CD14-positive monocyte (primary cell): Measurements from ENCODE around the gene C19orf25. TPM values are rescaled to one million over a fixed set of nuclear protein-coding genes. Genes with fewer than 3 reads are reported as not detected.
A peak's percentile ranks its signal among the peaks of the same experiment; 100 is the strongest.

Source experiments
- DNase-seq, 3 donors: peaks; one replicate each; pipeline ENCODE4 v3.0.0-alpha.2; 2011 to 2022
- H2AFZ ChIP-seq: 2 replicates; pipeline ENCODE4 v1.6.0; 2012; ENCODE audit warnings: mild to moderate bottlenecking, low read depth, low read length, inconsistent platforms; ENCODE audit not compliant: insufficient read depth, poor library complexity, severe bottlenecking
- H3K27ac ChIP-seq, 2 donors: 1 replicate in 1 of 2; 2 replicates in 1 of 2; pipeline ENCODE4 v1.5.1; 2012 to 2013; ENCODE audit warnings: low read length in 2 of 2, control low read depth in 1 of 2, inconsistent platforms in 1 of 2, low read depth in 1 of 2, mild to moderate bottlenecking in 1 of 2
- H3K27me3 ChIP-seq, 2 donors: one replicate each; pipeline versions ENCODE4 v1.6.0 to v1.6.1; 2011 to 2013; ENCODE audit warnings: low read length in 2 of 2; ENCODE audit not compliant: control insufficient read depth in 2 of 2, insufficient read depth in 2 of 2
- H3K36me3 ChIP-seq, 2 donors: replicated peaks in 1 of 2; 1 replicate in 1 of 2; 2 replicates in 1 of 2; pipeline versions ENCODE4 v1.5.1 to v1.6.1; 2012 to 2013; ENCODE audit warnings: low read length in 2 of 2, control low read depth in 1 of 2, inconsistent platforms in 1 of 2, mild to moderate bottlenecking in 1 of 2; ENCODE audit not compliant: insufficient read depth in 2 of 2, control insufficient read depth in 1 of 2
- H3K4me1 ChIP-seq, 2 donors: 1 replicate in 1 of 2; 2 replicates in 1 of 2; pipeline versions ENCODE4 v1.5.1 to v1.6.1; 2012 to 2013; ENCODE audit warnings: low read length in 2 of 2, control low read depth in 1 of 2, inconsistent platforms in 1 of 2, mild to moderate bottlenecking in 1 of 2, moderate library complexity in 1 of 2; ENCODE audit not compliant: insufficient read depth in 2 of 2, control insufficient read depth in 1 of 2
- H3K4me2 ChIP-seq: replicated peaks from 2 replicates; pipeline ENCODE3; 2012; ENCODE audit warnings: low read length, moderate library complexity, mild to moderate bottlenecking; ENCODE audit not compliant: poor library complexity, severe bottlenecking; ENCODE audit errors: extremely low read depth
- H3K4me3 ChIP-seq, 3 experiments: fragments of 200-600 bp in 1 of 3; sonication (generic) in 1 of 3; replicated peaks in 1 of 3; 1 replicate in 2 of 3; 2 replicates in 1 of 3; pipeline ENCODE4 v1.5.1; 2011 to 2013; ENCODE audit warnings: low read length in 3 of 3, mild to moderate bottlenecking in 3 of 3, control low read depth in 2 of 3, low read depth in 2 of 3, inconsistent platforms in 1 of 3, moderate library complexity in 1 of 3
- H3K79me2 ChIP-seq: 2 replicates; pipeline ENCODE4 v1.6.0; 2012; ENCODE audit warnings: mild to moderate bottlenecking, control low read depth, inconsistent platforms, low read length, moderate library complexity; ENCODE audit not compliant: insufficient read depth
- H3K9ac ChIP-seq: 2 replicates; pipeline ENCODE4 v1.6.0; 2017; ENCODE audit warnings: low read length, mild to moderate bottlenecking; ENCODE audit not compliant: insufficient read depth, poor library complexity, severe bottlenecking
- H3K9me3 ChIP-seq, 2 donors: replicated peaks in 1 of 2; 1 replicate in 1 of 2; 2 replicates in 1 of 2; pipeline versions ENCODE4 v1.5.1 to v1.6.1; 2012 to 2013; ENCODE audit warnings: low read length in 2 of 2, control low read depth in 1 of 2; ENCODE audit not compliant: control insufficient read depth in 1 of 2, insufficient read depth in 1 of 2
- H4K20me1 ChIP-seq: 2 replicates; pipeline ENCODE4 v1.6.0; 2012; ENCODE audit warnings: mild to moderate bottlenecking, low read length, control low read depth, moderate library complexity; ENCODE audit not compliant: insufficient read depth
- H3K27ac Mint-ChIP-seq, 7 donors: one replicate each; pipeline ENCODE4 v1.8.0; 2020; ENCODE audit warnings: mild to moderate bottlenecking in 7 of 7, mixed read lengths in 7 of 7, moderate library complexity in 6 of 7, inconsistent platforms in 2 of 7
- H3K27me3 Mint-ChIP-seq, 3 donors: one replicate each; pipeline ENCODE4 v1.8.0; 2021 to 2022; ENCODE audit warnings: low read depth in 3 of 3, mild to moderate bottlenecking in 3 of 3, mixed read lengths in 3 of 3, moderate library complexity in 3 of 3, inconsistent platforms in 1 of 3
- H3K36me3 Mint-ChIP-seq, 2 donors: one replicate each; pipeline ENCODE4 v1.8.0; 2020; ENCODE audit warnings: mixed read lengths in 2 of 2, inconsistent platforms in 1 of 2, mild to moderate bottlenecking in 1 of 2
- H3K4me1 Mint-ChIP-seq: one replicate; pipeline ENCODE4 v1.8.0; 2020; ENCODE audit warnings: mild to moderate bottlenecking, mixed read lengths
- H3K4me3 Mint-ChIP-seq, 2 donors: one replicate each; pipeline ENCODE4 v1.8.0; 2020; ENCODE audit warnings: mild to moderate bottlenecking in 2 of 2, mixed read lengths in 2 of 2, moderate library complexity in 1 of 2
- H3K9me3 Mint-ChIP-seq, 7 donors: one replicate each; pipeline ENCODE4 v1.8.0; 2020 to 2022; ENCODE audit warnings: mixed read lengths in 7 of 7, mild to moderate bottlenecking in 6 of 7, moderate library complexity in 6 of 7, inconsistent platforms in 2 of 7
- CTCF ChIP-seq: fragments of 200-600 bp; IDR thresholded peaks from one replicate; pipeline ENCODE4 v1.8.0; 2022; ENCODE audit warnings: antibody characterized with exemption, mild to moderate bottlenecking
- WGBS: methylation state at CpG from one replicate; pipeline ENCODE4 v1.1.5; 2013; ENCODE audit warnings: missing lambda C conversion rate; ENCODE audit not compliant: insufficient coverage; 5-methylcytosine and 5-hydroxymethylcytosine counted together
- intact Hi-C, 2 donors: fragments of 100-400 bp; cut with micrococcal nuclease; formaldehyde crosslinking; loops; one replicate each; pipeline versions ENCODE4 v1.15.0 to v1.15.1; 2023
- polyA plus RNA-seq, 3 donors: library from polyadenylated mRNA; depleted of rRNA in 1 of 3; unstranded in 2 of 3; stranded (reverse) in 1 of 3; fragments of 300-500 nt in 2 of 3; fragments of >200 nt in 1 of 3; fragmentation: Illumina TruSeq in 2 of 3; gene quantifications; 1 replicate in 2 of 3; 2 replicates in 1 of 3; pipeline ENCODE4 v1.2.3, GENCODE V29; 2012 to 2021

Gene C19orf25
- polyA plus RNA-seq, 3 donors: 18.2 to 20.9 (median 19.9) TPM

GRCh38 chr19:1469255-1470054 lies 9.6 kb downstream of the C19orf25 start:
- Histone ChIP-seq H3K4me2 (no peak overlapping the region), H3K9me3 (peaks cover 8 to 17% of the 10 kb centered on the region in 2 donors), H3K27me3 (peaks cover 61 to 73% of the 10 kb centered on the region in 2 donors), H3K79me2 (no peaks in the 10 kb centered on the region), H3K36me3 (peaks cover 0 to 1% of the 10 kb centered on the region in 2 donors), H3K4me1 (peaks cover 25 to 41% of the 10 kb centered on the region in 2 donors), H3K27ac (no peak overlapping the region), H4K20me1 (peaks cover 94% of the 10 kb centered on the region), H2AFZ (no peak overlapping the region), H3K4me3 (peak overlapping the region in 1 of 3 experiments; percentile 61), H3K9ac (no peak overlapping the region)
- peak overlapping the region in 1 of 2 donors; percentile 83 for H3K4me3 Mint-ChIP-seq
- no peak overlapping the region for H3K27ac Mint-ChIP-seq
- H3K4me1 Mint-ChIP-seq: peaks cover 19% of the 10 kb centered on the region
- H3K36me3 Mint-ChIP-seq: peaks cover 3% of the 10 kb centered on the region in 2 donors
- no peak for TF ChIP-seq CTCF
- intact Hi-C loops: no loop called here
- peaks cover 49 to 91% (median 60%) of the 10 kb centered on the region in 3 donors for H3K27me3 Mint-ChIP-seq
- H3K9me3 Mint-ChIP-seq: peaks cover 0 to 19% (median 2%) of the 10 kb centered on the region in 7 donors
- WGBS: 2% methylated on average over 117 of the region's 117 CpGs
- no peak for DNase-seq

- Histone ChIP-seq H3K79me2 (no peaks in the 10 kb centered on the region), H3K27ac (no peak overlapping the region), H3K9me3 (peaks cover 8 to 17% of the 10 kb centered on the region in 2 donors), H3K4me2 (no peak overlapping the region), H3K4me3 (no peak overlapping the region), H2AFZ (no peak overlapping the region), H3K36me3 (no peaks in the 10 kb centered on the region), H3K9ac (no peak overlapping the region), H3K4me1 (peaks cover 25 to 41% of the 10 kb centered on the region in 2 donors), H4K20me1 (peaks cover 89% of the 10 kb centered on the region), H3K27me3 (peaks cover 61 to 72% of the 10 kb centered on the region in 2 donors)
- intact Hi-C loops: no loop called here
- Mint-ChIP-seq H3K27ac (no peak overlapping the region), H3K27me3 (peaks cover 47 to 86% (median 60%) of the 10 kb centered on the region in 3 donors), H3K4me3 (peak overlapping the region in 1 of 2 donors; percentile 53), H3K9me3 (peaks cover 0 to 19% (median 2%) of the 10 kb centered on the region in 7 donors), H3K36me3 (peaks cover 0 to 3% of the 10 kb centered on the region in 2 donors), H3K4me1 (peaks cover 19% of the 10 kb centered on the region)
- no peak for DNase-seq
- 1% methylated on average over 47 of the region's 47 CpGs for whole genome bisulfite sequencing
- TF ChIP-seq CTCF: no peak
These were observed 10.2 kb downstream of the C19orf25 start for GRCh38 chr19:1468821-1469254.
